ENCODE data around the gene GALNT1.

GALNT1 gene

DNA sequence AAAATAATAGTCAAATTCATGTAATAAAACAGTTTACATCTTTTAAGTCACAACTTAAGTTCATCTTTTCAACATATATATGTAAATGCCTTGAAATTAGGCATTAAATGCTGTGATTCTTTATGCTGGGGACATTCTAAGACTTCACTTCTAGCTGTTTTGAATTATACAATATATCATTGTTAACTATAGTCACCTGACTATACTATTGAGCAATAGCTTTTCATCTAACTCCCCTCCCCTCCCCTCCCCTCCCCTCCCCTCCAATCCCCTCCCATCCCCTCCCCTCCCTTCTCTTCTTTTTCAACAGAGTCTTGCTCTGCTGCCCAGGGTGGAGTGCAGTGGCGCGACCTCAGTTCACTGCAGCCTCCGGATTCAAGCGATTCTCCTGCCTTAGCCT is 16.2 kb downstream of the GALNT1 start:
- Histone ChIP-seq H3K9me3 (ENCODE audit: control insufficient read depth, insufficient read depth, low read length) (no peaks in the 10 kb centered on the region), H3K4me3 (ENCODE audit: low read length) (no peak overlapping the region), H3K4me1 (ENCODE audit: control insufficient read depth, insufficient read depth, low read length) (no peaks in the 10 kb centered on the region), H3K36me3 (ENCODE audit: control insufficient read depth, insufficient read depth, low read length) (no peaks in the 10 kb centered on the region), H3K27ac (ENCODE audit: low read length) (no peak overlapping the region), H3K27me3 (ENCODE audit: control insufficient read depth, insufficient read depth, low read length) (no peaks in the 10 kb centered on the region)
- WGBS (ENCODE audit: insufficient coverage, insufficient read length) = no CpG with 5 or more reads among the region's 4 CpGs
- no peak for DNase-seq (ENCODE audit: low read depth, low spot score)

DNA sequence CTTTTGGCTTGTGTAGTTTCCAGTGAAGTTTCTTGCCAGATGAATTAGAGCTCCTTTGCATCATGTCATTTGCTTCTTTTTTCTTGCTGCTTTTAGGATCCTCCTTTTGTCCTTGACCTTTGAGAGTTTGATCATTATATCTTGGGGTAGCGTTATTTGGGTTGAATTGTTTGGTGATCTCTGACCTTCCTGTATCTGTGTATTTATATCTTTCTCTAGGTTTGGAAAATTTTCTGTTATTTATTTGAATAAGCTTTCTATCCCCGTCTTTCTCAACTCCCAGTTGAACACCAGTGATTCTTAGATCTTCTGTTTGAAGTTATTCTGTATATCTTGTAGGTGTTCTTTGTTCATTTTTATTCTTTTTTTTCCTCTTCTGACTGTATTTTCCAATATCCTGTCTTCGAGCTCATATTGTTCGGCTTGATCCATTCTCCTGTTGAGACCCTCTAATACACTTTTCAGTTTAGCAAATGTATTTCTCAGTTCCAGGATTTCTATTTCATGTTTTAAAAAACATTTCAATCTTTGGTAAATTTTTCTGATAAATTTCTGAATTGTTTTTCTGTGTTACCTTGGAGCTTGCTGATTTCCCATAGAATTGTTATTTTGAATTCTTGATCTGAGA is 20.8 kb downstream of the GALNT1 start:
- peaks cover 2% of the 10 kb centered on the region; the same call in 1 of the 2 replicates for H3K4me1 ChIP-seq (ENCODE audit: control insufficient read depth, insufficient read depth, low read length)
- H3K4me3 ChIP-seq (ENCODE audit: low read length) = no peak overlapping the region
- no peak overlapping the region for H3K27ac ChIP-seq (ENCODE audit: low read length)
- no peaks in the 10 kb centered on the region for H3K27me3 ChIP-seq (ENCODE audit: control insufficient read depth, insufficient read depth, low read length)
- WGBS (ENCODE audit: insufficient coverage, insufficient read length) = no CpG with 5 or more reads among the region's 4 CpGs
- DNase-seq (ENCODE audit: low read depth, low spot score) = no peak
- H3K36me3 ChIP-seq (ENCODE audit: control insufficient read depth, insufficient read depth, low read length) = no peaks in the 10 kb centered on the region
- no peaks in the 10 kb centered on the region for H3K9me3 ChIP-seq (ENCODE audit: control insufficient read depth, insufficient read depth, low read length)

DNA sequence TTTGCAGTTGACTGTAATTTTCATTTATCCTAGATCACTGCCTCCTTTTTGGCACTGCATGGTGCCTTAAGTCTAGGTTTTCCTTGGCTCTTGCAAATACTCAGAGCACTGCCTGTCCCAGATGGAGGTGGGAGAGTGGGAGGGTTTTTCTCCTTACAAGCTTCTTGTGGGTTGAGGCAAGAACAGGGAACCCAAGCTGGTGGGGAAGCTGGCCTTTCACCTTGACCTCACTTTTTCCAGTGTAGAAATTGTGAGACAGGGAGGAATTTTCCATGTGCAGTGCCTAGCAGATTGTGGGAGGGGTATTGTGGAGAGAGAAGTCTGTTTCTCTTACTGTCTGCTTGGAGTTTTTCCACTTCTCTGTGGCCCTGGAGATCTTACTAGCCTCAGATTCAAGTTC is 21.5 kb downstream of the GALNT1 start:
- DNase-seq (ENCODE audit: low read depth, low spot score) = no peak
- Histone ChIP-seq H3K4me1 (ENCODE audit: control insufficient read depth, insufficient read depth, low read length) (peaks cover 2% of the 10 kb centered on the region; the same call in 1 of the 2 replicates), H3K4me3 (ENCODE audit: low read length) (no peak overlapping the region), H3K27ac (ENCODE audit: low read length) (no peak overlapping the region), H3K36me3 (ENCODE audit: control insufficient read depth, insufficient read depth, low read length) (no peaks in the 10 kb centered on the region), H3K9me3 (ENCODE audit: control insufficient read depth, insufficient read depth, low read length) (no peaks in the 10 kb centered on the region), H3K27me3 (ENCODE audit: control insufficient read depth, insufficient read depth, low read length) (no peaks in the 10 kb centered on the region)

DNA sequence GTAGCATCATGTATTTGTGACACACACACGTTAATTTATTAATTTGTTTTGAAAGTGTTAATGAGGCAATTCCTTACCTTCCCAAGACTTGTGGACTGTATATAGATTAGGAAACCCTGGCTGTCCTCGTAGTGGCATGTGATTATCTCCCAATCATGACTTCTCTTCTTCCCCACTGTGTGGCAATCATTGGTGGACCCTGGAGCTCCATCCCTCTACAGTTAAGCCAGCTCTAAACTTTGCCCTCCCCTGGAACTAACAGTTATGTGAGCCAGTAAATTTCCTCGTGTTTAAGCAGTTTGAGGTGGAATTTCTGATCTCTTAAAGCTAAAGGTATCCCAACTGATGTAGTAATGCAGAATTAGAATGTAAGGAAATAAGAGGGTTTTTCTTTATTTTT is 22.0 kb downstream of the GALNT1 start:
- Histone ChIP-seq H3K4me3 (ENCODE audit: low read length) (no peak overlapping the region), H3K36me3 (ENCODE audit: control insufficient read depth, insufficient read depth, low read length) (no peaks in the 10 kb centered on the region), H3K4me1 (ENCODE audit: control insufficient read depth, insufficient read depth, low read length) (peaks cover 2% of the 10 kb centered on the region; the same call in 1 of the 2 replicates), H3K27me3 (ENCODE audit: control insufficient read depth, insufficient read depth, low read length) (no peaks in the 10 kb centered on the region), H3K27ac (ENCODE audit: low read length) (no peak overlapping the region), H3K9me3 (ENCODE audit: control insufficient read depth, insufficient read depth, low read length) (no peaks in the 10 kb centered on the region)
- DNase-seq (ENCODE audit: low read depth, low spot score) = no peak
- WGBS (ENCODE audit: insufficient coverage, insufficient read length) = no CpG with 5 or more reads among the region's 3 CpGs

DNA sequence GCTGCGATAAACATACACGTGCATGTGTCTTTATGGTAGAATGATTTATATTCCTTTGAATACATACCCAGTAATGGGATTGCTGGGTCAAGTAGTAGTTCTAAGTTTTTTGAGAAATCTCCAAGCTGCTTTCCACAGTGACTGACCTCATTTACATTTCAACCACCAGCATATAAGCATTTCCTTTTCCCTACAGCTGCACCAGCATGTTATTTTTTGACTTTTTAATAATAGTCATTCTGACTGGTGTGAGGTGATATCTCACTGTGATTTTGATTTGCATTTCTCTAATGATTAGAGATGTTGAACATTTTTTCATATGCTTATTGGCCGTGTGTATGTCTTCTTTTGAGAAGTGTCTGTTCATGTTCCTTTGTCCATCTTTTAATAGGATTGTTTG is 22.8 kb downstream of the GALNT1 start:
- Histone ChIP-seq H3K27ac (ENCODE audit: low read length) (no peak overlapping the region), H3K4me1 (ENCODE audit: control insufficient read depth, insufficient read depth, low read length) (peaks cover 2% of the 10 kb centered on the region; the same call in 1 of the 2 replicates), H3K4me3 (ENCODE audit: low read length) (no peak overlapping the region), H3K9me3 (ENCODE audit: control insufficient read depth, insufficient read depth, low read length) (no peaks in the 10 kb centered on the region), H3K27me3 (ENCODE audit: control insufficient read depth, insufficient read depth, low read length) (no peaks in the 10 kb centered on the region), H3K36me3 (ENCODE audit: control insufficient read depth, insufficient read depth, low read length) (no peaks in the 10 kb centered on the region)
- DNase-seq (ENCODE audit: low read depth, low spot score) = no peak
- WGBS (ENCODE audit: insufficient coverage, insufficient read length) = no CpG with 5 or more reads among the region's 3 CpGs

DNA sequence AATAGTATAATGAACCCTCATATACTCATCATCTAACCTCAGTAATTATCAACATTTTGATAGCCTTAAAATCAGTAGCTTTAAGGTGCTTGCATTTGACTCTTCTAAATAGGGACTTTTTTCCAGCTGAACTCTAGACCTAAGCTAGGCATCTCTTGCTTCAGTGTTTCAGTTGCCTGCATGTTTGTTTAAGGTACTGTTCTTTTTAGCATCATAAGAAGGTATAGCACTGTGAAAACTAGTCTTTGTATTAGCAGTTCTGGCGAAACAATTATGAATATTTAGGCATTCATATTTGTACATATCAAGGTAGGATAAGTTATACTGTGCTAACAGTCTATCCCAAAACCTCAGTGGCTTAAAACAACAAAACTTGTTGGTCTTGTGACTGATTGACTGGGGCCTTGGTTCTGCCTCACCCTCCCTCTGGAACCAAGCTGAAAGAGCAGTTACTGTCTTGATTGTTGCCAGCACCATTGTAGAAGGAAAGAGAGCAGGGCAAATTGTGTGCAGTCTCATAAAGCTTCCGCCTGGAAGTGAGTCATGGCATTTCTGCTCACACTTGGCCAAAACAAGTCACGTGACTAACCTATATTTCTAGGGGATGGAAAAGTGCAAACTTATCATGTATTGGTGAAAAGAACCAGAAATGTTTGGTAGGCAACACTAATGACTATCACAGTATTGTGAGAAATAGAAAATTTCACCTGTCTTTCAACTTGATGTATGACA is 24.3 kb downstream of the GALNT1 start:
- H3K27me3 ChIP-seq (ENCODE audit: control insufficient read depth, insufficient read depth, low read length) = no peaks in the 10 kb centered on the region
- no peaks in the 10 kb centered on the region for H3K36me3 ChIP-seq (ENCODE audit: control insufficient read depth, insufficient read depth, low read length)
- no peak overlapping the region for H3K27ac ChIP-seq (ENCODE audit: low read length)
- no peak for DNase-seq (ENCODE audit: low read depth, low spot score)
- H3K4me1 ChIP-seq (ENCODE audit: control insufficient read depth, insufficient read depth, low read length) = peaks cover 2% of the 10 kb centered on the region; the same call in 1 of the 2 replicates
- H3K4me3 ChIP-seq (ENCODE audit: low read length) = no peak overlapping the region
- H3K9me3 ChIP-seq (ENCODE audit: control insufficient read depth, insufficient read depth, low read length) = no peaks in the 10 kb centered on the region
- whole genome bisulfite sequencing (ENCODE audit: insufficient coverage, insufficient read length) = no CpG with 5 or more reads among the region's 3 CpGs

DNA sequence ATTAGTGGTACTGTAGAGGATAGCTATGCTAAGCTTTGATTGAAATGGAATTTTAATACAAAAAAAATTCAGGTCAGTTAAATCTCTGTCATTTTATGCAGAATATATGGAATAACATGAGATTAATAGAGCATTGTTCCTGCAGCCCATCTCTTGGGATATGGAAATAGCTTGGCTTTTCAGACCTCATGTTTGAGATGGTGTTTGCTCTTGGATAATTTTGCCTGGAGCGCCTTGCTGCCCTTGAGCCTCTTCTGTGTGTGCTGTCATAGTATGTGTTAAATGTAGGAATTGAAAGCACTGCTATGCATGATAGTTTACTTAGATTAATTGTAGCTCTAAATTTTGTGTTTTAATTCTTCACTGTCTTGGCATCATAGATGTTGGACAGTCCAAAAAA is 27.7 kb downstream of the GALNT1 start:
- Histone ChIP-seq H3K9me3 (ENCODE audit: control insufficient read depth, insufficient read depth, low read length) (no peaks in the 10 kb centered on the region), H3K4me3 (ENCODE audit: low read length) (no peak overlapping the region), H3K36me3 (ENCODE audit: control insufficient read depth, insufficient read depth, low read length) (no peaks in the 10 kb centered on the region), H3K27me3 (ENCODE audit: control insufficient read depth, insufficient read depth, low read length) (no peaks in the 10 kb centered on the region), H3K27ac (ENCODE audit: low read length) (no peak overlapping the region), H3K4me1 (ENCODE audit: control insufficient read depth, insufficient read depth, low read length) (peaks cover 2% of the 10 kb centered on the region; the same call in 1 of the 2 replicates)
- no peak for DNase-seq (ENCODE audit: low read depth, low spot score)
- no CpG with 5 or more reads among the region's 1 CpG for WGBS (ENCODE audit: insufficient coverage, insufficient read length)

DNA sequence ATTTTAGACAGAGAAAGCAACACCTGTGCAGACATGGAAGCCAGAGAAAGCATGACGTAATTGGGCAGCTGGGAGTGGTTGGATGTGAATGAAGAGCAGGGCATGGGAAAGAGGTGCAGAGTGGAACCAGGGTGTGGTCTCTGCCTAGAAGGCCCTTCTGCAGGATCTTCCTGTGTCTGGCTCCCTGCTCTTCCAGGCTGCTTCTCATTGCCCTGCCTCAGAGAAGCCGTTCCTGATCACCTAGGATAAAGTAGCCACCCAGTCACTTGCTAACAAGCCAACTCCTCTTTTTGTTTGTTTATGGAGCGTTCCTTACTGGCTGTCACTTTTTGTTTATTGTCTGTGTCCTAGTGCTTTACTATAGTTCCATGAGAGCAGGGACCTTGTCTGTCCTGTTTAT is 28.5 kb downstream of the GALNT1 start:
- Histone ChIP-seq H3K27ac (ENCODE audit: low read length) (no peak overlapping the region), H3K27me3 (ENCODE audit: control insufficient read depth, insufficient read depth, low read length) (no peaks in the 10 kb centered on the region), H3K4me3 (ENCODE audit: low read length) (no peak overlapping the region), H3K36me3 (ENCODE audit: control insufficient read depth, insufficient read depth, low read length) (no peaks in the 10 kb centered on the region), H3K4me1 (ENCODE audit: control insufficient read depth, insufficient read depth, low read length) (peaks cover 2% of the 10 kb centered on the region; the same call in 1 of the 2 replicates), H3K9me3 (ENCODE audit: control insufficient read depth, insufficient read depth, low read length) (no peaks in the 10 kb centered on the region)
- DNase-seq (ENCODE audit: low read depth, low spot score) = no peak
- WGBS (ENCODE audit: insufficient coverage, insufficient read length) = no CpG with 5 or more reads among the region's 3 CpGs

DNA sequence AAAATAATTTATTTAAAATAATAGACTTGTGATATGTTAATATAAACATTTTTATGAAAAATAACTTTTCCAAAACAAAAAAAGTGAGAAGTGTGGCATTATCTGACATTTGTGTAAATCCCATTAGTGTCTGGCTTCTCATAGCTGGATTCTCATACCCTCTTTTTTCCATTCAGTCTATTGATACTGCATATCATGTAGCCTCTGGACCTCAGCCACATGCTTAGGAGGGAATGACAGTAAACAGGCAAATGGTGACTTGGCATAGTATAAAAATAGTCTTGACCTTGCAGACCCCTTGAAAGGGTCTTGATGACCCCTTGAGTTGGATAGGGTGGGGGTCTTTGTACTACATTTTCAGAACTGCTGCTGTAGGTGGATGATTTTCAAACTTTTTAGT is 29.2 kb downstream of the GALNT1 start:
- Histone ChIP-seq H3K9me3 (ENCODE audit: control insufficient read depth, insufficient read depth, low read length) (no peaks in the 10 kb centered on the region), H3K4me3 (ENCODE audit: low read length) (no peak overlapping the region), H3K27me3 (ENCODE audit: control insufficient read depth, insufficient read depth, low read length) (no peaks in the 10 kb centered on the region), H3K36me3 (ENCODE audit: control insufficient read depth, insufficient read depth, low read length) (no peaks in the 10 kb centered on the region), H3K4me1 (ENCODE audit: control insufficient read depth, insufficient read depth, low read length) (peaks cover 2% of the 10 kb centered on the region; the same call in 1 of the 2 replicates), H3K27ac (ENCODE audit: low read length) (no peak overlapping the region)
- no peak for DNase-seq (ENCODE audit: low read depth, low spot score)

DNA sequence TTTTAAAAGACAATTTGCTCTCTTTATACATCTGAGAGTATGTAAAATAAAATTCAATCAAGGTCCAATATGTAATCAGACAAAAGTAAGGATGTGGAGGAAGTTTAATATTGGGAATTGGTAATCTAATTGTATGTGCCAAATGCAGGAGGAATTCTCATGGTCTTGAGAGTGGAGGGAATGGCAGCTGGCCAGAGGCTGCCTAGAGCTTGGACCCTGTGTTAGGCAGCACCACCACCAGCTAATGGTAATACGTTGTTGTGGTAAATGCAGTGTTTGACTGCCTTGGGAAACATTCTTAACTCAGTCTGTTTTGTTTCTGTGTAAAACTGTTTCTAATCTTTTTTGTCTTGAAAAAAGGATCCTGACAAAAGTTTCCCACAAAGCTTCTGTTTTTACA is 30.0 kb downstream of the GALNT1 start:
- Histone ChIP-seq H3K9me3 (ENCODE audit: control insufficient read depth, insufficient read depth, low read length) (no peaks in the 10 kb centered on the region), H3K4me1 (ENCODE audit: control insufficient read depth, insufficient read depth, low read length) (peaks cover 3% of the 10 kb centered on the region; the same call in 1 of the 2 replicates), H3K4me3 (ENCODE audit: low read length) (no peak overlapping the region), H3K36me3 (ENCODE audit: control insufficient read depth, insufficient read depth, low read length) (no peaks in the 10 kb centered on the region), H3K27me3 (ENCODE audit: control insufficient read depth, insufficient read depth, low read length) (no peaks in the 10 kb centered on the region), H3K27ac (ENCODE audit: low read length) (no peak overlapping the region)
- no peak for DNase-seq (ENCODE audit: low read depth, low spot score)
- no CpG with 5 or more reads among the region's 1 CpG for WGBS (ENCODE audit: insufficient coverage, insufficient read length)

DNA sequence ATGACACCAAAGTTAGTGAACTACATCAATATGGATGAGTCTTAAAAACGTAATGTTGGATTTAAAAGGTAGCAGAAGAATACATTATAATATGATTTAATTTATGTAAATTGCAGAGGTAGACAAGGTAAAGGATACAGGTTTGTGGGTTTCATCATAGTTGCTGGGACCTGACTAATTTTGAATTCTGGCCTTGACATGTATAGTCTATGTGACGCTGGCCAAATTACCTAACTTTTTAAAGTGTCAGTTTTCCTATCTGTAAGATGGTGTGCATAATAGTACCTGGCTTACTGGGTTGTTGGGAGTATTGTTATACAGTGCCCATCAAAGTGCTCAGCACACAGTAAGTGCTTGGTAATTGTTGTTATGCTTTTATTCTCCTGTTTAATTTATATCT is 34.5 kb downstream of the GALNT1 start:
- H3K27me3 ChIP-seq (ENCODE audit: control insufficient read depth, insufficient read depth, low read length) = no peaks in the 10 kb centered on the region
- peaks cover 4% of the 10 kb centered on the region; the same call in 1 of the 2 replicates for H3K4me1 ChIP-seq (ENCODE audit: control insufficient read depth, insufficient read depth, low read length)
- DNase-seq (ENCODE audit: low read depth, low spot score) = no peak
- no peak overlapping the region for H3K27ac ChIP-seq (ENCODE audit: low read length)
- no peak overlapping the region for H3K4me3 ChIP-seq (ENCODE audit: low read length)
- H3K9me3 ChIP-seq (ENCODE audit: control insufficient read depth, insufficient read depth, low read length) = no peaks in the 10 kb centered on the region
- WGBS (ENCODE audit: insufficient coverage, insufficient read length) = 100% methylated on average over 1 of the region's 2 CpGs
- no peaks in the 10 kb centered on the region for H3K36me3 ChIP-seq (ENCODE audit: control insufficient read depth, insufficient read depth, low read length)
